Thyroid gland (tissue), 4 donors: ENCODE results near the gene MDGA2.

ENCODE experiments used
- POLR2A ChIP-seq, 2 donors: fragments of 450-650 bp; IDR thresholded peaks; one replicate each; pipeline ENCODE4 v1.6.1; 2017; ENCODE audit warnings: antibody characterized with exemption in 2 of 2, mild to moderate bottlenecking in 2 of 2, moderate library complexity in 1 of 2
- TF ChIP-seq, protein P1 (sequence below), 6 experiments: fragments of 200-600 bp in 3 of 6; fragments of 450-650 bp in 3 of 6; sonication (generic) in 3 of 6; IDR thresholded peaks; one replicate each; pipeline ENCODE4 v1.5.1; 2016 to 2019; ENCODE audit warnings: antibody characterized with exemption in 6 of 6, mild to moderate bottlenecking in 2 of 6, inconsistent platforms in 1 of 6, moderate library complexity in 1 of 6

- TF ChIP-seq POLR2A (IDR thresholded peaks at IDR 0.05): no peak
- TF ChIP-seq, protein P1, sequence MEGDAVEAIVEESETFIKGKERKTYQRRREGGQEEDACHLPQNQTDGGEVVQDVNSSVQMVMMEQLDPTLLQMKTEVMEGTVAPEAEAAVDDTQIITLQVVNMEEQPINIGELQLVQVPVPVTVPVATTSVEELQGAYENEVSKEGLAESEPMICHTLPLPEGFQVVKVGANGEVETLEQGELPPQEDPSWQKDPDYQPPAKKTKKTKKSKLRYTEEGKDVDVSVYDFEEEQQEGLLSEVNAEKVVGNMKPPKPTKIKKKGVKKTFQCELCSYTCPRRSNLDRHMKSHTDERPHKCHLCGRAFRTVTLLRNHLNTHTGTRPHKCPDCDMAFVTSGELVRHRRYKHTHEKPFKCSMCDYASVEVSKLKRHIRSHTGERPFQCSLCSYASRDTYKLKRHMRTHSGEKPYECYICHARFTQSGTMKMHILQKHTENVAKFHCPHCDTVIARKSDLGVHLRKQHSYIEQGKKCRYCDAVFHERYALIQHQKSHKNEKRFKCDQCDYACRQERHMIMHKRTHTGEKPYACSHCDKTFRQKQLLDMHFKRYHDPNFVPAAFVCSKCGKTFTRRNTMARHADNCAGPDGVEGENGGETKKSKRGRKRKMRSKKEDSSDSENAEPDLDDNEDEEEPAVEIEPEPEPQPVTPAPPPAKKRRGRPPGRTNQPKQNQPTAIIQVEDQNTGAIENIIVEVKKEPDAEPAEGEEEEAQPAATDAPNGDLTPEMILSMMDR (IDR thresholded peaks at IDR 0.05): no peak
Observed at GRCh38 chr14:47270715-47271114, 404.7 kb downstream of the MDGA2 start.
